Measurements from ENCODE around the gene KCNC3. TPM values are rescaled to one million over a fixed set of nuclear protein-coding genes. Genes with fewer than 3 reads are reported as not detected.
A peak's percentile ranks its signal among the peaks of the same experiment; 100 is the strongest.

The KCNC3 gene
- total RNA-seq, 1 donor from 2014 or later, result 12.8 TPM

- DNase-seq, result no peak
- no peaks in the 10 kb centered on the region for H3K27me3 ChIP-seq
Measured at GRCh38 chr19:50268041-50268440, 61.1 kb downstream of the KCNC3 start.

GRCh38 chr19:50266896-50267295 is 62.3 kb downstream of the KCNC3 start:
- Histone ChIP-seq H3K4me1 (no peaks in the 10 kb centered on the region), H3K9me3 (no peaks in the 10 kb centered on the region), H3K4me3 (no peak overlapping the region), H3K27me3 (no peaks in the 10 kb centered on the region), H3K36me3 (peaks cover 12% of the 10 kb centered on the region), H3K27ac (no peak overlapping the region)
- TF ChIP-seq CTCF (IDR thresholded peaks at IDR 0.05), result no peak
- DNase-seq (no peak), ATAC-seq (peak; percentile 65)
- intact Hi-C loops (cut with DNase I), result no loop called here

More at GRCh38 chr19:50268041-50268440, 61.1 kb downstream of the KCNC3 start:
- TF ChIP-seq CTCF (IDR thresholded peaks at IDR 0.05), result no peak
- no peak for ATAC-seq
- no peak overlapping the region for H3K4me3 ChIP-seq
- H3K4me1 ChIP-seq, result no peaks in the 10 kb centered on the region
- no peaks in the 10 kb centered on the region for H3K9me3 ChIP-seq
- no peak overlapping the region for H3K27ac ChIP-seq
- peaks cover 18% of the 10 kb centered on the region for H3K36me3 ChIP-seq
- intact Hi-C loops (cut with DNase I), result no loop called here

DNA sequence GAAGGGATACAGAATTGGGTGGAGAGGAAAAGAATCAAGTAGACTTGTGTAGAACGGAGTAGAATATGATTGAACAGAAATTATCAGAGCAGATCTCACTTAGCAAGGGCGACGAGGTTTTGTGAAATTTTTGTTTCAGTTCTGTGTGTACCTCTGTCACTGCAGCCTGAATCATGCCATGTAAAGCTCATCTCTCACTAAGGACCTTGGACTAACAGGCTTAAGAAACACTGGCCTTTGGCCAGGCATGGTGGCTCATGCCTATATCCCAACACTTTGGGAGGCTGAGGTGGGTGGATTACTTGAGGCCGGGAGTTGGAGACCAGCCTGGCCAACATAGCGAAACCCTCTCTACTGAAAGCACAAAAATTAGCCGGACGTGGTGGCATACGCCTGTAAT is 63.1 kb downstream of the KCNC3 start:
- Histone ChIP-seq H3K4me1 (no peaks in the 10 kb centered on the region), H3K36me3 (peaks cover 10% of the 10 kb centered on the region), H3K9me3 (no peaks in the 10 kb centered on the region), H3K27me3 (no peaks in the 10 kb centered on the region), H3K27ac (no peak overlapping the region), H3K4me3 (no peak overlapping the region)
- intact Hi-C loops (cut with DNase I), result no loop called here
- TF ChIP-seq CTCF (IDR thresholded peaks at IDR 0.05), result no peak
- DNase-seq (no peak), ATAC-seq (no peak)

DNA sequence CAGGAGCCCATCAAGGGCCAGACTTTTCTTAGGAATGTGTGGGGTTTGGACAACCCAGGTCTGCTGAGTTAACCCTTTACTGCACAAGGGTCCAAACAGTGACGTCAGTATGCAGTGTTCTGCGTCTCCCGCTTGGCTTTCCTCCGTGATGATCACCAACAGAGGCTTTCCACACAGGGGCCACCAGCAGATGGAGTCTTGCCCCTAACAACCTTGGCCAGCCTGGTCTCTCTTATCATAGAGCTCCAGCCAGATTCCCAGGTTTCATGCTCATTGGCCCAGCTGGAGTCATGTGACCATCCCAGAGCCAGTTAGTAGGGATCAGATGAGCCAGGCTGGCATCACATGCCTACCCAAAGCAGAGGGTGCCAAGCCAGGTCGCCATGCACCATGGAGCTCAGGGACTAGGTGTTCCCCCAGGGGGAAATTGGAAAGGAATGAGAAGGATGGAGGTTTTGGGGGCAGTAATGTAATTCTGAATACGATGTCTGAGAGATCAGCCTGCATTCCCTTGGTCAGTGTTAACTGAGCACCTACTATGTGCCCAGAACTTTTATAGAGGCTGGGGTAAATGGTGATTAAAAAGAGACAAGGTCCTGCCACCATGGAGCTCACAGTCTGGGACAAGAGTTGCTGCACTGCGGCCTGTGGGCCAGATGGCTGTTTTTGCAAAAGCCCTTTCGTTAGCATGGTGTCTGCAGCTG is 64.5 kb downstream of the KCNC3 start:
- intact Hi-C loops (cut with DNase I), result no loop called here
- Histone ChIP-seq H3K36me3 (peaks cover 10% of the 10 kb centered on the region), H3K27me3 (no peaks in the 10 kb centered on the region), H3K9me3 (no peaks in the 10 kb centered on the region), H3K4me1 (no peaks in the 10 kb centered on the region), H3K4me3 (no peak overlapping the region), H3K27ac (no peak overlapping the region)
- ATAC-seq, result no peak
- DNase-seq, result no peak
- TF ChIP-seq CTCF (IDR thresholded peaks at IDR 0.05), result no peak

GRCh38 chr19:50263176-50263575 is 66.0 kb downstream of the KCNC3 start:
- H3K4me1 ChIP-seq, result no peaks in the 10 kb centered on the region
- H3K27me3 ChIP-seq, result no peaks in the 10 kb centered on the region
- DNase-seq (no peak), ATAC-seq (no peak)
- intact Hi-C loops (cut with DNase I), result no loop called here
- H3K4me3 ChIP-seq, result no peak overlapping the region
- no peak for TF ChIP-seq CTCF (IDR thresholded peaks at IDR 0.05)
- no peak overlapping the region for H3K27ac ChIP-seq
- no peaks in the 10 kb centered on the region for H3K9me3 ChIP-seq
- H3K36me3 ChIP-seq, result peaks cover 5% of the 10 kb centered on the region

Other genes with a start within 250 kb of the KCNC3 start
- gene IZUMO2, start 166.1 kb downstream of the KCNC3 start, total RNA-seq, result not detected
- gene MYH14, start 125.8 kb downstream of the KCNC3 start, total RNA-seq, result 146 TPM
- gene NAPSA, start 36.3 kb upstream of the KCNC3 start, total RNA-seq, result 1,895 TPM
- 101 TPM for gene NR1H2, start 47.1 kb upstream of the KCNC3 start, total RNA-seq
- gene POLD1, start 55.0 kb upstream of the KCNC3 start, total RNA-seq, result 34.4 TPM
- gene SPIB, start 89.6 kb upstream of the KCNC3 start, total RNA-seq, result 0.52 TPM
- gene MYBPC2, start 103.5 kb upstream of the KCNC3 start, total RNA-seq, result 0.12 TPM
- gene EMC10, start 147.1 kb upstream of the KCNC3 start, total RNA-seq, result 103 TPM
- gene GARIN5A, start 147.5 kb upstream of the KCNC3 start, total RNA-seq, result 3.8 TPM
- gene JOSD2, start 181.8 kb upstream of the KCNC3 start, total RNA-seq, result 34.7 TPM
- gene ASPDH, start 184.5 kb upstream of the KCNC3 start, total RNA-seq, result not detected
- 4.6 TPM for gene LRRC4B, start 239.1 kb upstream of the KCNC3 start, total RNA-seq

Data from upper lobe of right lung (tissue), 1 donor.